ENCODE measurements around the gene NCKAP1. TPM values are rescaled to one million over a fixed set of nuclear protein-coding genes. Genes with fewer than 3 reads are reported as not detected.

The NCKAP1 gene
- total RNA-seq, 1 donor, result 8.8 TPM

DNA sequence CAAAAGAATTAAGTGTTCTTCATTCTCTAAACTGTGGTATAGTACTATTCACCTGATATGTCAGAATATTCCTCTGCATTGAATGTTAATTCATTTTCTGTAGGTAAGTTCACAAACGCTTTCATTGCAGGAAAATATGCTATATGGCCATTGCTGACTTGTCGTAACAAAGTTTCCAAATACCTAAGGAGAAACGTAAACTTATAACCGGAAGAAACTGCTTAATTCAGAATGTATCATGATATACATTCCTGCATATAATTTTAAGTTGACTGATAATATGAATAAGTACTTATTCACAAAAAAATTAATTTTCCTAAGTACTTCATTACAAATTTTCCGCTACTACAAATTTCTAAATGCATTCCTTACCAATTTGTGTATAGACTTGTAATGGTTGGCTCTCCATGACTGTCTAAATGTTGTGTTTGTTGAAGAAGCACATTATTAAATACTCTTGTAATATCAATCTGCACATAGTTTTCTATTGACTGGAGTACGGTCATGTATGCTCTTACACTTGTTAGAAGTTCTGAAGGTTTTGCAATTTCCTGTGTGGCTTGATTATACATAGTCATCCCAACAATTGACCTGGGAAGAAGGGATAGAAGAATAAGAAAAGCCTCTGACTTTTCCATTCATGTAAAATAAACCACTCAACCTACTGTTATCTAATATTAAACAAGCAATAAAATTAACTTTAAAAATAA lies 85.4 kb downstream of the NCKAP1 start:
- H3K4me3 ChIP-seq (ENCODE audit: low read length), result no peak overlapping the region
- no peaks in the 10 kb centered on the region for H3K9me3 ChIP-seq (ENCODE audit: low read depth, low read length)
- no peaks in the 10 kb centered on the region for H3K4me1 ChIP-seq (ENCODE audit: insufficient read depth, low read length)
- no peaks in the 10 kb centered on the region for H3K27me3 ChIP-seq (ENCODE audit: insufficient read depth, low read length)

DNA sequence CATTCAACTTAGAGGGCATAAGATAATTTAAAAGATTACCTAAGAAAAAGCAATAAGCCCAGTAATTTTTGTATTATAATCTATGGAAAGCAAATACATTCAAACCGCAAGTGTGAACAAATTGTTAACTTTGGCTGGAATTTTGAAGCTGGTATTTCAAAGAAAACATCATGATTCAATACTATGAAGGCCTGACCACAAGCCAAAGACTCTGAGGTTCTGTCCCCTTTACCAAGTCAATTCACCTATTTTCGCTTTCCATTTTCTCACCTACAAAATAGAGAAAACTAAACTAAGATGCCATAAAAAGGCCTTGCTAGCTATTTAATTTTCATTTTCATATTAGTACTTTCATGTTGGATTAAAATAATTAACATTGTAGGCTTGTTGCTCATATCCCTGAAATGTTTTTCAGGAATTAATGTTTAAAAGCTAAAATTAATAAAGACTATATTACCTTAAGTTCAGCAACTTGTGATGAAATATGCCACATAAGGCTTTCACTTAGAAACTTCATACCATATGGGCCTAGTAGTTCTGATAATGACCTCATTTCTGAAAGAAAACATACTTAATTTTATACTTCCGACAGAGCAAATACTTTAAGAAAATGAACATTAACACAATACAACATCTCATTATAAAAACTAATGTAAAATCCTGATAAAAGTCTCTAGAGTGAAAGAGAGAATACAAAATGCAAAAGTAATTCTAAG lies 86.2 kb downstream of the NCKAP1 start:
- H3K27me3 ChIP-seq (ENCODE audit: insufficient read depth, low read length), result no peaks in the 10 kb centered on the region
- no peak overlapping the region for H3K4me3 ChIP-seq (ENCODE audit: low read length)
- H3K9me3 ChIP-seq (ENCODE audit: low read depth, low read length), result no peaks in the 10 kb centered on the region
- no peaks in the 10 kb centered on the region for H3K4me1 ChIP-seq (ENCODE audit: insufficient read depth, low read length)

DNA sequence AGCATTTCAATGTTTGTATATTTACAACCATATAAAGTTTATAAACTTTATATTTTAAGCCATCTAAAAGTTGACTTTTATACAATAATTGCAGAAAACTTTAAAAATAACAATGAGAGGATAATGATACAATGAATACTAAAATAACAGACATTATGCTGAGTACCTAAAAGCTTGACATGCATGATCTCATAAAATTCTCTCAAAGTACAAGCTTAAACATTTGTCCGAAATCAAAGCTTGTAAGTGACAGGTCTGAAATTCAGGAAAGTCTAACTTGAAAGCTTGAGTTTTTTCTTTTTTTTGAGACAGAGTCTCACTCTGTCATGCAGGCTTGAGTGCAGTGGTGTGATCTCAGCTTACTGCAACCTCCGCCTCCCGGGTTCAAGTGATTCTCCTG lies 87.7 kb downstream of the NCKAP1 start:
- no peak overlapping the region for H3K4me3 ChIP-seq (ENCODE audit: low read length)
- H3K4me1 ChIP-seq (ENCODE audit: insufficient read depth, low read length), result no peaks in the 10 kb centered on the region
- H3K9me3 ChIP-seq (ENCODE audit: low read depth, low read length), result no peaks in the 10 kb centered on the region
- no peaks in the 10 kb centered on the region for H3K27me3 ChIP-seq (ENCODE audit: insufficient read depth, low read length)

DNA sequence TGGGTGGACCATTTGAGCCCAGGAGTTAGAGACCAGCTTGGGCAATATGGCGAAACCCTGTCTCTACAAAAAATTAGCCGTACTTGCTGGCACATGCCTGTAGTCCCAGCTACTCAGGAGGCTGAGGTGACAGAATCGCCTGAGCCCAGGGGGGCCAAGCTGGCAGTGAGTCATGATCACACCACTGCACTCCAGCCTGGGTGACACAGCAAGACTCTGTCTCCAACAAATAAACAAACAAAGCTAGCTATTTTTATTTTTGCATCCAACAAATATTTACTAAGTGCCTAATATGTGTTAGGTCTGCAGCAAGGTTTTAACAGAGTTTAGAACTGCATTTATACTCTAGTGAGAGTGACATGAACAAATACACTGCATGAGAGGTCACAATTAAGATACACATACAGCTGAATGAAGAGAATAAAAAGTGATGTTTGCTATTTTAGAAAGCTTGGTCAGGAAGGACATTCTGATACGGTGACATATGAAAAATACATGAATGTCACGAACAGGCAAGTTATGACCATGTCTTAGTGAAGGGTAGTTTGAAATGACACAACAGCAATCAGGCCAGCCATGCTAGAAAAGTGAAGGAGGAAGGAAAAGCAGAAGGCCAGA lies 88.6 kb downstream of the NCKAP1 start:
- H3K9me3 ChIP-seq (ENCODE audit: low read depth, low read length), result no peaks in the 10 kb centered on the region
- H3K4me3 ChIP-seq (ENCODE audit: low read length), result no peak overlapping the region
- H3K27me3 ChIP-seq (ENCODE audit: insufficient read depth, low read length), result no peaks in the 10 kb centered on the region
- no peaks in the 10 kb centered on the region for H3K4me1 ChIP-seq (ENCODE audit: insufficient read depth, low read length)

DNA sequence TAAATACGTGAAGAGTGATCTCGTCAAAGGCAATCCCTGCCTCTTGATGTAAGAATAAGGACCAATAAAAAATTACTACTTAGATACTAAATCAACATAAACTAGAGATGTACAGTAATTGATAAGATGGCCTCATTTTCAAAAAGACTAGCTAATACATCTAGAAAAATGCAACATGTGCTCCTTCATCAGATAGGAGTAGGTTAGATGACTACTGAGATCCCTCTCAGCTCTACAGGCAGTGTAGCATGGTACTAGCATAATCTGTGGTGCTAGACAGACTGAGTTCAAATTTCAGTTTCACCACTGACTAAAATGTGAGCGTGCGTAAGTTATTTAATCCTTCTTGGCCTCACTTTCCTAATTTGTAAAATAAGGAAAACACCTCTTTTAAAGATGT lies 89.2 kb downstream of the NCKAP1 start:
- no peaks in the 10 kb centered on the region for H3K9me3 ChIP-seq (ENCODE audit: low read depth, low read length)
- no peak overlapping the region for H3K4me3 ChIP-seq (ENCODE audit: low read length)

DNA sequence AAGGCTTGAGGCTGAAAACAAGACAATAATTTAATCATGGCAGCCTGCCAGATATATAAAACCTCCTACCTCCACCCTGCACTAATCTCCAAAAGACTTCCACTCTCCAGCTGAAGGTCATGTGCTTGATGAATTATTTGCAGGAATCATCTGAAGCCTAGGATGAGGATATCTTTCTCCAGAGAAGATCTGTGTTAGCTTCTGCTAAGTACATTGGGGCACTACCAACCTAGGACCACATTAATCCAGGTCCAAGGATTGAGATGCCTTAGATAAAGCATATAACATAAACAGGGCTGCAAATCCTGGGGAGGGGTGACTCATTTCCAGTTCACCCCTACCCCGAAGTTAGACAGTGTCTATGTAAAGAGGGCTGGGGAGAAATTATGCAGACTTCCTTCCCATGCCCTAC lies 91.3 kb downstream of the NCKAP1 start:
- Histone ChIP-seq H3K4me3 (ENCODE audit: low read length) (no peak overlapping the region), H3K27me3 (ENCODE audit: insufficient read depth, low read length) (no peaks in the 10 kb centered on the region), H3K9me3 (ENCODE audit: low read depth, low read length) (no peaks in the 10 kb centered on the region), H3K4me1 (ENCODE audit: insufficient read depth, low read length) (no peaks in the 10 kb centered on the region)

More for the DNA sequence above, 89.2 kb downstream of the NCKAP1 start:
- H3K27me3 ChIP-seq (ENCODE audit: insufficient read depth, low read length), result no peaks in the 10 kb centered on the region
- H3K4me1 ChIP-seq (ENCODE audit: insufficient read depth, low read length), result no peaks in the 10 kb centered on the region

DNA sequence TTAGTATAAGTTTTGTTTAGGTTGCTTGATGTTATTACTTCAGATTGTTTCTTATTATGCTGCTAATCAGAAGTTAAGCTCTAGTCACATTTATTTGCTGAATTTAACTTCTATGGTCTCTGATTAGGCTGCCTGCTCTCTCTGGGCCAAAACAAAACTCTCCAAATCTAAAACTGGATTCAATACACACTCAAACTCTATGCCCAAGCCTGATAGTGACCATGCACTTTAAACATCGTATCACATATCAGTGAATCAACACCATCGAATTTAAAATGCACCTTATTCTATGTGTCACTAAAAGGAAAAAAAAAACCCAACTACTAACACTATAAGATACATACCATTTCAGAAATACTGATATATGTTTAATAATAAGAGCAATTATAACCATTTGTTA lies 94.9 kb downstream of the NCKAP1 start:
- Histone ChIP-seq H3K4me1 (ENCODE audit: insufficient read depth, low read length) (no peaks in the 10 kb centered on the region), H3K27me3 (ENCODE audit: insufficient read depth, low read length) (no peaks in the 10 kb centered on the region), H3K9me3 (ENCODE audit: low read depth, low read length) (no peaks in the 10 kb centered on the region), H3K4me3 (ENCODE audit: low read length) (no peak overlapping the region)

DNA sequence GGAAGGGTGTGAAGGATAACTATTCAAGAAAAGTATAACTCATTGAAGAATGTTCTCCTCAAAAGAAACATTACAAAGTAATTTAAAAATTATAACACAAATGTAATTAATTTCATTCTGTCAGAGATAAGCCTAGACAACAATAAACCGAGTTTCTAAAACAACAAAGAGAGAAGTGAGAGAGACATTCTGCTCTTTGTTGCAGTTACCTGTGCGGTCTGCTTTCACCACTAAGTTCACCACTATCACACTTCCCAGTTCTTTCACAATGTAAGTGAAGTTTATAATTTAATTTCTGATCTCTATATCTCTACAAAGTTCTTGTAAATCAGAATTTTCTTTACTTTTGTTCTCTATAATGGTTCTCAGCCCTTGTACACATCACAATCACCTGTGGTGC lies 95.5 kb downstream of the NCKAP1 start:
- Histone ChIP-seq H3K9me3 (ENCODE audit: low read depth, low read length) (no peaks in the 10 kb centered on the region), H3K27me3 (ENCODE audit: insufficient read depth, low read length) (no peaks in the 10 kb centered on the region), H3K4me1 (ENCODE audit: insufficient read depth, low read length) (no peaks in the 10 kb centered on the region), H3K4me3 (ENCODE audit: low read length) (no peak overlapping the region)

DNA sequence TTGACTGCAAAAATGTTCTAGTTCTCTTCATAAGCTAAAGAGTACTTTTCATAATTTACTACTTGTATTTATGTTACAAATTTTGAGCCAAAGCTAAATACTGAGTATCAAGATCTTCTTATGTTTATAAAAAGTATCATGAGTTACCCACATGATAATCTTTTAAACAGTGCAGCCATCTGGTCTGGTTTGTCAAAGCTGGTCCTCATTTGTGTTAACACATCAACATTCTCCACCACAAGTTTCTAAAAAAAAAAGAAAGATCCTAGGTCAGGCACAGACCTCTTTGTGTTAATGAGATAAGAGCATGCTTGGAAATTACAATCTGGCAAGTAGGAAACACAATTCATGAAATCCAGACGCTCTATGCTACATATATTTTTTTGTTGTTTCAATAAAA lies 96.3 kb downstream of the NCKAP1 start:
- H3K4me3 ChIP-seq (ENCODE audit: low read length), result no peak overlapping the region
- no peaks in the 10 kb centered on the region for H3K27me3 ChIP-seq (ENCODE audit: insufficient read depth, low read length)
- no peaks in the 10 kb centered on the region for H3K4me1 ChIP-seq (ENCODE audit: insufficient read depth, low read length)
- no peaks in the 10 kb centered on the region for H3K9me3 ChIP-seq (ENCODE audit: low read depth, low read length)

DNA sequence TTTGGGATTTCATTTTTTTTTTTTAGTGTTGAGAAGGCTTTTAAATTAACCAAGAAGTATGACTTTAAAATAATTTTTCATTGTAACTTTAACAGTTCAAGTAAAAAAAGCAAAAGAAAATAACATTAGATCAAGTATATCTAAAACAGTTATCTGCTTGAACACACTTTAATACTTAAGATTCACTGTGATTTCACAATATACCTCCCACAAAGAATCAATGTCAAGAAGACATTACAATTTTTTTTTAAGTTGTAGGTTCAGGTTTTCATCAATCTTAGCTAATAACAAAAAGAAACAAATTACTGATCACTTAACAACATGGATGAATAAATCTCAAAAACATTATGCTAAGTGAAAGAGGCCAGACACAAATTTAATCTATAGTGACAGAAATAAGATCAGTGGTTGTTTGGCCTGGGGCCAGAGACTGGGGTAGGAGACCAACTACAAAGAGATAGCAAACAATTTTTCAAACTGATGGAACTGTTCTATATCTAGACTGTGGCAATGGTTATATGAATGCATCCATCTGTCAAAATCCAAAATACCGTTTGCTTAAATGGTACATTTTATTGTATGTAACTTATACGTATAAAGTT lies 97.0 kb downstream of the NCKAP1 start:
- Histone ChIP-seq H3K4me3 (ENCODE audit: low read length) (no peak overlapping the region), H3K9me3 (ENCODE audit: low read depth, low read length) (no peaks in the 10 kb centered on the region), H3K27me3 (ENCODE audit: insufficient read depth, low read length) (no peaks in the 10 kb centered on the region), H3K4me1 (ENCODE audit: insufficient read depth, low read length) (no peaks in the 10 kb centered on the region)

DNA sequence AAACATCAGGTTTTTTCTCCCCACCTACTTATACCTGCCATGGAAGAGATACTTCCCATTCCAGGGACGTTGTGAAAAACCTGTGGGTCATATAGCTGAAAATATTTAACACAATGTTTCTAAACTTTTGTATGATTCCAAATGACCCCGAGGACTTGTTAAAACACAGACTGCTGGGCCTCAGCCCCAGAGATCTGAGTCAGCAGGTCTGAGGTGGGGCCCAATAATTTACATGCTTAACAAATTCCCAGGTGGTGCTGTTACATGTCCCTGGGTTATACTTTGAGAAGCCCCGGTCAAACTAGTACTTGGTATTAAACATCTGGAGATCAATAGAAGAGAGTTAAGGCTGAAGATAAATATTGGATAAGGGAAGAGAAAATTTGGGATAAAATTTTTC lies 100.4 kb downstream of the NCKAP1 start:
- H3K27me3 ChIP-seq (ENCODE audit: insufficient read depth, low read length), result no peaks in the 10 kb centered on the region
- no peak overlapping the region for H3K4me3 ChIP-seq (ENCODE audit: low read length)
- H3K9me3 ChIP-seq (ENCODE audit: low read depth, low read length), result no peaks in the 10 kb centered on the region
- no peaks in the 10 kb centered on the region for H3K4me1 ChIP-seq (ENCODE audit: insufficient read depth, low read length)

DNA sequence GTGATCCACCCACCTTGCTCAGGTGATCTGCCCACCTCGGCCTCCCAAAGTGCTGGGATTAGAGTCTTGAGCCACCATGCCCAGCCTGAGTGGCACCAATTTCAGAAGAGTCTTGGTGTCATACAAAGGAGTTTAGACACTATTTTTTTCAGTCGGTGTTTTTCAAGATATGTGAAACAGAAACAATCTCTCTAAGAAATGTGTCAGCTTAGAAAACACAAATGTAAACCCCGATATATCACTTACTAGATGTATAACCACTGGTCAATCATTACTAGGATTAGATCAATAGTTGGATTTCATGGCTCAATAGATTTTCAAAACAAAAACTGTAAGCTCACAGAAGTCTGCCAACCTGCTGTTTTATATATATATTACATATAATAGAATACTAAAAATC lies 104.6 kb downstream of the NCKAP1 start:
- H3K27me3 ChIP-seq (ENCODE audit: insufficient read depth, low read length), result no peaks in the 10 kb centered on the region
- H3K9me3 ChIP-seq (ENCODE audit: low read depth, low read length), result no peaks in the 10 kb centered on the region

DNA sequence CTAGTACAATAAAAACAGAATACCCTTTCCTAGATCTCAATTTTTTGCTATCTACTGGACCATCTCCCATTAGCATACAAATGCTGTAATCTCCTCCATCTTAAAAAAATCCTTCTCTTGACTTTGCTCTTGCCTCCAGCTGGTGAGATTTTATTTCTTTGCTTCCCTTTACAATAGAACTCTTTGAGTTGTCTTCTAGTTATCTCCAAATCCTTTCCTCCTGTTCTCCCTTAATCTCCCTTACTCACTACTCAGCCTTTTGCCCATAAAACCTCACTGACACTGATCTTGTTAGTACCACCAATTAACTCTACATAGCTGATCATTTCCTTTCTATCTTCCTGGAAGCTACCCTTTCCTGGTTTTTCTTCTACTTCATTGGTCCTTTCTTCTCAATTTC lies 108.3 kb downstream of the NCKAP1 start:
- Histone ChIP-seq H3K4me1 (ENCODE audit: insufficient read depth, low read length) (no peaks in the 10 kb centered on the region), H3K4me3 (ENCODE audit: low read length) (no peak overlapping the region)

More for the DNA sequence above, 104.6 kb downstream of the NCKAP1 start:
- H3K4me3 ChIP-seq (ENCODE audit: low read length), result no peak overlapping the region
- H3K4me1 ChIP-seq (ENCODE audit: insufficient read depth, low read length), result no peaks in the 10 kb centered on the region

DNA sequence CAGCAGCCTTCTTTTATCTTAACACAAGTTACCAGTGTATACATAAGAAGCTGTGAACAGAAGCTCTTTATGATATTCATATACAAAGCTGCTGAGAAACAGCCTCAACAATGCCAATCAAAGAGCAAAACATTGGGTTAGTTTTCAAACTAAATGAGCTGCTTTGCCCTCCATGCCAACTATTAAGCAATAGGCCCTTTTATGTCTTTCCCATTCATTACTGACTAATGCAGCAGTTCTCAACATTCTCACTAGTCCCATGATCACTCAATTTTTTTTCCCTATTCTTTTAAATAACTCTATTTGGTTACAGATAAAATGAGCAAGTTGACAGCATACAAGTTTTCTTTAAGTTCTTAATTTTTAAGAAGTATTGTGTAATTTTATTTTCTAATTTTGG lies 114.0 kb downstream of the NCKAP1 start:
- no peaks in the 10 kb centered on the region for H3K4me1 ChIP-seq (ENCODE audit: insufficient read depth, low read length)
- H3K27me3 ChIP-seq (ENCODE audit: insufficient read depth, low read length), result no peaks in the 10 kb centered on the region
- no peaks in the 10 kb centered on the region for H3K9me3 ChIP-seq (ENCODE audit: low read depth, low read length)
- H3K4me3 ChIP-seq (ENCODE audit: low read length), result no peak overlapping the region

More for the DNA sequence above, 108.3 kb downstream of the NCKAP1 start:
- Histone ChIP-seq H3K9me3 (ENCODE audit: low read depth, low read length) (no peaks in the 10 kb centered on the region), H3K27me3 (ENCODE audit: insufficient read depth, low read length) (no peaks in the 10 kb centered on the region)

DNA sequence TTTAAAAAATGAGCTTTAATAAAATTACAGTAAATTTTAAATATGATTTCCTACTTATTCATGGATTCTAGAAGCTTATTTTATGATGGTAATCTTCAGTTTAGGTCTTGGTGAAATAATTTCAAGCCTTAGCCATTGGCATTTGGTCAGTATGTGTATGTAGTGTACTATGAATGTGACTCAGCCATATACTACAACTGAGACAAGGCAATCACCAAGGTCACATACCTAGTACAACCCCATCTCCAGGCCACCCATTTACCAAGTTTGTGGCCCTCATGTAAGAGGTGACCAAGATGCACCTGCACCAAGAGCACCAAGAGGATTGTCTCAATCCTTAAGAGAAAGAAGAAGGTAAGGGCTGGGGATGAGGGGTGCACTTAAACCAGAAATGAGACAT lies 117.0 kb downstream of the NCKAP1 start:
- no peaks in the 10 kb centered on the region for H3K27me3 ChIP-seq (ENCODE audit: insufficient read depth, low read length)
- no peak overlapping the region for H3K4me3 ChIP-seq (ENCODE audit: low read length)
- H3K9me3 ChIP-seq (ENCODE audit: low read depth, low read length), result no peaks in the 10 kb centered on the region
- no peaks in the 10 kb centered on the region for H3K4me1 ChIP-seq (ENCODE audit: insufficient read depth, low read length)
